ENCODE data around the gene UIMC1.

The UIMC1 gene

DNA sequence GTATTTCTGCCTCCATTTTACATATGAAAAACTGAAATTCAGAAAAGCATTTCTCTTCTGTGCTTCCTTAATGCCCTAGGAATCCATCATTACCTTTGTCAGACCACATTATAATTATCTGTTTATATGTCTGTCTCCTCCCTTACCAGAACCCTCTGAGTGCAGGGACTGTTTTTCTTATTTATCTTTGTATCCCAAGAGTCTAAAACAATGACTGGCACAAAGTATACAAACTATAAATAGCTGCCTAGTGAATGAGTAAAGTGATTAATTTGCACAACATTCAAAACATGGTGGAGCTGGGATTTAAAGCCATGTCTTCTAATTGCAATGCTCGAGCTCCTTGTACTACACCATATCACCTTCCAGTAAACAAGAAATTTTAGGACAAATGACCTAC lies 58.1 kb downstream of the UIMC1 start:
- no peak for DNase-seq

DNA sequence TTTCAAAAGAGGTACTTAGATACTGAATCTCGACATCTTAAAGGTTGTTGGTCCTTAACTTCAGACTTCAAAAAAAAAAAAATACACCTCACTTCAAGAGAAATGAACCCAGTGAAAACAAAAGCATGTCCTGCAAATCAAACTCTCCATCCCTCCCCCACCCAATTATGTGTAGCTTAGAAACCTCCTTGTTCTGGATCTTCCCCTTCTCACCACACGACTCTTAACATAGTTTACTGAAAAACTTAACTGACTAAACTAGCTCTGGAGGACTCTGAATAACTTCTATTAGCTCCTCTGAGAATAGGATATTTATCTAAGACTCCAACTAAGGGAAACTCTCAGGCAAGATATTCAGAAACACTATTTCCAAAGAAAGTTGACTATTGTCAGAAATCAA lies 58.7 kb downstream of the UIMC1 start:
- no peak for DNase-seq

DNA sequence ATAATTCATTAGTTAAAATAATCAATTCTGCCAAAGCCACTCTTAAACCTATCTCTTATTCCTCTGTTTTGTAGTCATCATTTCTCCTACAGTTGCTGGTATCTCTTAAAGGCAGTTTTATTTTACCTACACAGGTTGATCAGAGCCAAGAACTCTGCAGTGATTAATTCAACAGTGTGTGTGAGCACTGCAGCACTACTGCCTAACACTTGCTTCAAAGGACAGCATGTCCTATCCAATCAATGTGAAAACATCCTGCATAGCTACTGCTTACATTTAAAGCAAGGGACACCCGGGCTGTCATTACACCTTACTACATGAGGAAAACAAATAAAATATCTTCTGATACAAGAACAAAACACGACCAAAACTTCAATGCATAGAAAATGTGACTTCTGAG lies 62.3 kb downstream of the UIMC1 start:
- no peak for DNase-seq

DNA sequence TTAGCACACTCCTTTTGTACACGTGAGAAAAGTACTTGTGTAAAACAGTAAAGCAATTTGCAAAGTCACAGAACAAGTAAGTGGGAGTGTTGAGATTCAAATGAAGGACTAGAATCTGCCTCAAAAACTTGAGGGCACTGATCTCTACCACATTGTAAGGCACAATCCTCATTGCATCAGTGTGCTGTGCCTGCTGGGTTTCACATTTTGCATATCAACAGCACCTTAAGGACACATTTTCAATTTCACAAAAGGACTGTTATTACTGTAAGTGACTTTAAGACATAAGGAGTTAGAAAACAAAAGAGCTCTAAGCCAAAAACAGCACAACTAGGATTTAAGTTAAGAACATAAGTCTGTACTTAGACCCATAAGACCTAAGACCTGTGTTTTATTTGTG lies 62.8 kb downstream of the UIMC1 start:
- DNase-seq: no peak

DNA sequence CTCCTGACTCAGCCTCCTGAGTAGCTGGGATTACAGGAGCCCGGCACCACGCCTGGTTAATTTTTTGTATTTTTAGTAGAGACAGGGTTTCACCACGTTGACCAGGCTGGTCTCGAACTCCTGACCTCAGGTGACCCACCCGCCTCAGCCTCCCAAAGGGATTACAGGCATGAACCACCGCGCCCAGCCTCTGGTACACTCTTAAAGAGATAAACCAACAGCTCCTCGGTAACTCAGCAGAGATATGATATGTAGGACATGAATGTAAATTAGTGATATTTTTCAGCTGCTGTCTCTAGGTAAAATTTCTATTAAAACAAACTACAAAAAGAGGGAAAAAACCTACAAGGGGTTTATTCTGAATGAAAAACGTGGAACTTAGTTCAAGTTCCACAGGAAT lies 64.6 kb downstream of the UIMC1 start:
- no peak for DNase-seq

DNA sequence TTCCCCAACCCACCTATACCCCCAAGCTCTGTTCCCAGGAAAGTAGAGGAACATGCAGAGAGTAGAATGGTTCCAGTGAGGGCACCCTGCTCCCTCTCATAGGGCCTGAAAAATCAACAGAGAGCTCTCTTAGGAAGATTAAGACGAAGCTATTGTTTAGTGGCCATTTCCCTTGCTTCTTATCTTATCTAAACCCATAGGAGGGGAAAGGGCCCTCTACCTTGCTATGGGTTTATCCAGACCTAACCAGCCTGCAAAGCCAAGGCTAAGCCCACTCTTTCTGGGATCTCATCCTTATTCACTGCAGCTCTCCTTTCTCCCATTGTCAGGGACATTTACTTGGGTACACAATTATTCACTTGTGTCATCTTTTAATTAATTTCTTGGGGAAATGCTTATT lies 68.1 kb downstream of the UIMC1 start:
- DNase-seq: no peak

DNA sequence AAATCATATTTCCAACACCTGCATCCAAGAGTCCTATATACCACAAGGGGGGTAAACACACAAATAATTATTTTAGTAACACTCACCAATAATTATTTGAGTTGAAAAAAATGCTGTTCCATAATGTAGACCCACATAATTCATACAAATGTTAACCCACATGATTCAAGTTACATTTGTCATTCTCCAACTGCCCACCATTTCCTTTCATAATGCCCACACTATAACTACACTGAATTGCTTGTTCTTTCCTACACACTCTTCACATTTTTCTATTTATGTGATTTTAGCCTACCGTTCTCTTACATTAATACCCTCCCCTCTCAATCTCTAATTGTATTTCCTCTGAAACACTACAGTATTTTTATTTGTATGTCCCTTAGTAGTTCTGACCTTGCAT lies 71.6 kb downstream of the UIMC1 start:
- DNase-seq: no peak

DNA sequence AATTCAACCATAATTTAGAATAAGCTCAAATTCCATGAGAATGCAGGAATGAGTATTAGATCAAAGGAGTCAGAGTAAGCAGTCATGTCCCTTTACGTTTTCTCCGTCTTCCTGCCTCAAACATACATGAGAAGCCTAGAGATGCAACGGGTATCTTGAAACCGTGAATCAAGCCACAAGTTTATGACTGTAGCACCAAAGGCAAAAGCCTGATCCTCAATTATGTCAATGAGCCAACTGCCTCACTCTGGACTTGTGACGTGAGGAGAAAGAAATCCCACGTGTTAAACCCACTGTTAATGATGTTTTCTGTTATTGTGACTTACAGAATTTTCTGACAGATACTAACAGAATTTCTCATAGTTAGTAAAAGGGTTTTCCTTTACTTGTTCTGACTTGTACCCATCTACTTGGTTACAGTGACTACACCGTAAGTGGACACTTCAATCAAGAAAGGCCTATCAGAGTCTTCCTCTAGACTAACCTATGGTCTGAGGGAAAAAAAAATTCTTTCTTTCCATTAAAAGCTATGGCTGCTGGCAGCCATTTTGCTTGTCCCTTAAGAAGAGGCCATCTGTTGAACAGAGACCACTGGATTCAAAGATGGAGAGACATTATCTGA lies 72.2 kb downstream of the UIMC1 start:
- no peak for DNase-seq

DNA sequence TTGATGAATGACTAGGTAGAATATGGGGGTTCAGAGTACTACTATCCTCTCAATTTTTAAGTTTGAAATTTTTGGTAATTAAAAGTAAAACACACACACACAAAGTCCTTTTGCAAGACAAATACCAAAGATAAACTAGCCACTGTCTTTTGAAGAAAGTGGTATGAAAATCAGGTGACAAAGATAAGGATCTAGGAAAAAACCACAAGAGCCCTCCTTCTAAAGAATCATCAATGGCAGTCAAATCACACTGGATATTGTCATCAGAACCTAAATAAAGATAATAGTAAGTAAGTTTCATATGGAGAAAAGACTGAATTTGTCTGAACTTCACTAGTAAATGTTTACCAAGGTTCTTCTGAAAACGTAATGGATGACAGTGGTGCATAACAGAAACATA lies 76.9 kb downstream of the UIMC1 start:
- no peak for DNase-seq

DNA sequence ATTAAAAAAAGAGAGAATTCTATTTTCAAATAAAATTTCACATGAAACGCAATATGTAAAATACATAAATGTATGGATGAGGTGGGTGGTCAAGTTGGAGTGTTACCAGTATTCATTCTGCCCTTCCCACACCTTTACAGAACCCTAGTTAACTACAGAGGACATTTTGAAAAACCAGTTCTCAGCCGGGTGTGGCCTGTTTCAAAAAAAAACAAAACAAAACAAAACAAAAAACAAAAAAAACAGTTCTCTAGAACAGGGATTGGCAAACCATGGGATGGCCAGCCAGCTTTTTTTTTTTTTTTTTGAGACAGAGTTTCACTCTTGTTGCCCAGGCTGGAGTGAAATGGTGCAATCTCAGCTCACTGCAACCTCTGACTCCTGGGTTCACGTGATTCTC lies 79.0 kb downstream of the UIMC1 start:
- DNase-seq: no peak

DNA sequence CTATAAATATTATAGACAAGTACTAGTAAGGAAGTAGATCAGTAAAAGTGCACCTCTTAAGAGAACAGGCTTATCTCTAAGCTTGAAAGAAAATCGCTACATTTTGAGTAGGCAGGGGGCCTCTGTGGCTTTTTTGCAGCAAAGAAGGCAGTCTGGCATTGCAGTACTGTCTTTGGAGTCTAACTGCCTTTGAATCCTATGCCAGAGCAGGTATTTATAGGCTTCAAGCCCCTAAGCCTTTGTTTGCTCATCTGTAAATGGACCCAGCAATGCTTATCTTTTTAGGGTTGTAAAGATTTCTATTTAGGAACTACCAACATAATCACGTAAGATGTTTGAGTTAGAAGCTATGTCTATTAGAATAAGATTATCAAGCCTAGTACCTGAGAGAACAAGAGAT lies 83.8 kb downstream of the UIMC1 start:
- DNase-seq: no peak

DNA sequence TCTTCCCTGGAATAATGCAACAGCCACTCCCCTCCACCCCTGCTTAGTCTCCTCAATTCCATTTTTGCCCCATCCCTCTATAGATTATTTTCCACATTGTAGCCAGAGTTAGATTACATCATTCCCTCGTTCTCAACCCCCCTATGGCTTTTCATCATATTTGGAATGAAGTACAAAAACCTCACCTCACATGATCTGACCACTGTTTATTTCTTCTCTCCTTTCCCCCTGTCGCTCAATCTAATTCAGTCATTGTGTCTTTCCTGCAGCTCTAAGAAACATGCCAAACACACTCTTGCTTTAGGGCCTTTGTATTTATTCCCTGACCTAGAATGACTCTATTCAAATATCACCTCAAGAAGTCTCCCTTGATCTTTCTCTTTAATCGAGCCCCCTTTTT lies 84.9 kb downstream of the UIMC1 start:
- no peak for DNase-seq

DNA sequence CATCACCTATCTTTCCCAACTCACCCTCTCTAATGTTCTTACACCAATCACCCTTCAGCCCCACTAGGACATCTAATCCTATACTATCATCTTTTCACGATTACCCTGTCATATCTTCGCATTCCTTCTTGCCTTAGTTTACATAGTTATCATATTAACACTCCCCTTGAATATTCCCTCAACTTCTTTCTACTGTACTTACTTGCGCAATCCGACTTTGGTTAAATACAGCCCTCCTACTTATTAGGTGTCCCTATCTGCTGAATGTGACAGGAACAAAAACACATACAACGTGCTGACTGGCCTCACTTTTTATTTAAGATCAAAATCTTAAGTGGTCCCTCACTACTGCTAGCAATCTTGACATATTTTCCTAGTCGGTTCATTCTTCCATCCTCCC lies 88.0 kb downstream of the UIMC1 start:
- no peak for DNase-seq

DNA sequence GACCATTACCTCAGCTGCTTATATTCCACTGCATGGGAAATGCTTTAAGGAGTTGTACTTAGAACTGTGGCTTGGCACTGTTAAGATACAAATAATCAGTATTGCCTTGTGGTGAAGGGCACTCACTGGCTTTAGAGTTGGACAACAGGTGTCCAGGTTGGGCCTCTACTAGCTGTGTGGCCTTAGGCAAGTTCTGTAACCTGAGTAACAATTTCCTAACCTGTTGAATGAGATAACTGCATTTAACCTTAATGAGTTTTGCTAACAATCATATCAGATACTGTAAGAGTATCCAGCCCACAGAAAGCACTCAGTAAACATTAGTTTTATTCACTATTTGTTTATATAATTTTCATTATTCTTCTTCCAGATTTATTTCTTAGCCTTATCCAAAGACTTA lies 90.2 kb downstream of the UIMC1 start:
- no peak for DNase-seq

DNA sequence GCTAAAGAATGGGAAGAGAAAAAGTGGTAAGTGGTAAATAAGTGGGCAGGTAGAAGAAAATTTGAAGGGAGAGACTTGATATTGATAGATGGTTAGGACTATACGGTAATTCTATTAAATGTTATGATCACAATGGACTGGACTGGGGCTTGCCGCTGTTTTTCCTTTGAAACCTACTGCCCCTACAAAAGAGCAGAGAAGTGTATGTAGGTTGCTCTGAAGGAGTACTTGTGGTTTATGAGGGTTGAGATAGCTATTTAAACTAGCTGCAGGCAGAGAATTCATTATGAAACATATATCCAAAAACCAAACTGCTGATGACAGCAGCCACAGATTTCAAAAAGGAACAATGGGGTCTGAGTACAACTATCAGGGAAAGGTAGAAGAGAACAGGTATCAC lies 90.7 kb downstream of the UIMC1 start:
- DNase-seq: no peak

DNA sequence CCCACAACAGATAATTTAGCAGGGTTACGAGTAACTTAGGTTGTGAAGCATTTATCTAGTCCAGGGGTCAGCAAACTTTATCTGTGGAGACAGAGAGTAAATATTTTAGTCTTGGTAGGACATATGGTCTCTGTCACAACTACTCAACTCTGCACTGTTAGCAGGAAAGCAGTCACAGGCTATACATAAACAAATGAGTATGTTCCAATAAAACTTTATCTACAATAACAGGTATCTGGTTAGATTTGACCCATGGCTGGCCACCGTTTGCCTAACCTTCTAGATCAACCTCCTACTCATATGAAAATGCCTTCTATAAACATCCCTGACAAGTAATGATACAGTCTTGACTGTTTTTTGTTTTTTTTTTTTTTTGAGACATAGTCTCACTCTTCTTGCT lies 94.5 kb downstream of the UIMC1 start:
- no peak for DNase-seq

DNA sequence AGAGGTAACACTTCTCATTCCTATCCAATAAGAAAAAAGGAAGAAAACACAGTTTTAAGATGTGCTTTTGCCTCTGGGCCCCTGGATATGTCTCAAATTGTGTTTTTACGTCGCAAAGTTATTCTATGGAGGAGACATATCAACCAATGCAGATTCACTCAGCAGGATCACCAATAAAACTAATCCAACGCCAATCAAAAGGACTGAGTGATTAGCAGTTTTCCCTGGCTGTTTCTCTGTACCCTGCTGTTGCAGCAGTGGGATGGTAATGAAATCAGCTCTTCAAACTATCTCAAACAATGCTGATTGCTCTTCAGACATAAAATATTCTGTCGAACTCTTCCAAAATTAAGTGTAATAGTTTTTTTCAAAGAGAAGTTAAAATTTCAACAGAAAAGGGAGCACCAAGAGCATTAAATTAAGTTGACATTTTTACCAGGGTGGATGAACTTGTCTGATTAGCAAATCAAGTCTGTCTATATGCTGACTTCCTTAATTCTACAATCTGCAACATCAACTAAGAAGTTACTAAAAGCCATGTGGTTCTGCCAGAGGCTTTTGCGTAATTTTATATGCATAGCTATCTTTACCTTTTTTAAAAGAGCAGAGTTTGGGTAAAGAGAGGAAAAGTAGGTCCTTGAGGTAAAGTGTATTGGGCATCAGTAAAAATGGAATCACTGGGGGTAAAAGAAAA lies 97.8 kb downstream of the UIMC1 start:
- DNase-seq: no peak

DNA sequence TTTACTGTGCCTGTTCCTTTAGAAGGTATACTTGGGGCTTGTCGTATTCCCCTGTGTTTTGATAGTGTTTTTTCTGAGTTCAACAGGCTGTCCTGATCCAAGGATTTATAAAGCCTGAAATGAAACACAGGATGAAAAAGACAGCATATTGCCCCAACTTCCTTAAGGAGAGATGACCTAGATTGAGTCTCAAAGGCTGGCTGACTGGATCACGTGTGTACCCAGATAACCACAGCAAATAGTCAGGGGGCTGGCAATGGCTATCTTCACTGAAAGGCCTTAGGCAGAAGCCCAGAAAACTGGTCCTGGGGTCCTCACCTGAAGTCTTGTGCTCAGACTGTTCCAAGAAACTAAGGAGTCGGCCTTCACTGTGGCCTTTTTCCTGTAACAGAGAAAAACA lies 99.8 kb downstream of the UIMC1 start:
- no peak for DNase-seq

DNA sequence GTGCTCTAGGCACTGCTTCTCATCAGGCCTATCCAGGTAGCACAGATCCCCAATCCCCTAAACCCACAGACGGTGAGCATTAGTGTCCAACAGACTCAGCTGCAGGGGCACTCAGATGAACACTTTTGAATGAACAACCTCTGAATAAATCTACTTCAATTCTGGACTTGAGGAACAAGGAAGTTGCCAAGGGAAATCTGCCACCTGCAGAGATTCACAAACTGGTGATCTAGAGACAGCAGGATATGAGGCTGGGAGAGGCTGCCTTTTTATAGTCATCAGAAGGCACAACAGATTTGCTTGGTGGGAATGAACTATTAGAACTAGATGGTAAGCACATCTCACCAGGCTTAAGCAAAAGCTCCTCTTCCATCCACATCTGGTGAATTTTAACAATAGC lies 100.5 kb downstream of the UIMC1 start:
- DNase-seq: no peak

DNA sequence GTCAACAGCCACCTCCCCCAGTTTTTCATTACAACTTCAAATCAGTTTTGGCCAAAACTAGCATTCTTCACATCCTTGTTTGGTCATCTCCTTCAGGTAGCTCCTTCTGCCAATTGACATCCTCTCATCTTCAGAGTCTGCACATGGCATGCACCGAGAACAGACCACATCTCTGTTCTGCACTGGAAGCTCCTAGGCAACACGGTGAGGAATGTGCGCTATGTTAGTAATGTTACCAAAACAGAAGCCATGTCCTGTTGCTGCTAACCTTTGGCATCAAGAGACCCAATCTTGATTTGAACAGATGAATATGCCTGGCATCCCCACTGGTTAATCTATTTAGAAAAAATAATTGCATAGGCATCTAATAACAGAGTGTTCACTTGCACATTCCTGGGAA lies 102.3 kb downstream of the UIMC1 start:
- DNase-seq: no peak

DNA sequence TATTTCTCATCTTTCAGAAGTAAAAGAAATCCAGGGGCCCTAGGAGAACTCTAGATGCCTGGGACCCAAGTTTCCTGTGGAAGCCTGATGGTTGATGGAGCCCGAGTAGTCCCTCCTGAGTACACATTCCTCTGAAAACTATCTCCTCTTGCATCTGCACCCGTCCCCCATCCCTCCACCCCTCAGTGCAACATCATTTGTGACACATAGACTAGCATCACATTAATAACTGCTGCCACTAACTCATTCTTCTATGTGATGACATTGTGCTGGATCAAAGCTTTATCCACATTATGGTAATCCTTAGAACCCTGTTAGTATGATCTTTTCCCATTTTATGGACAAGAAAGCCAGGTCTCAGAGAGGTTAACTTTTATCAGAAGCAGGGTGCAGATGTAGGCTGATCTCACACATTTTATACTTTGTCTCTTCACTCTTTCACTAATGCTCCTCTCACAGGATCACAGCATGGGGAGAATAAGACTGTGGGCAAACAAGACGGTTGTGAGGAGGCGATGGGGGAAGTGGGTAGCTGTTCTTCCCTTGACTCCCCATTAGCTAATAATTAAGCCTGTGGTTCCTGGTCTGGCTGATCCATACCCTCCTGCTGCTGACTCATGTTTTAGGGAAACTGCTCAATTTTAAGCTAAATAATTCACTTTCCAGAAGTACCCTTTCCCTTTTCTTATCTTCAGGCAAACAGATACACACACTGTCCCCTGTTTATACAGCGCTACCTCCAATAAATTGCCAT lies 103.5 kb downstream of the UIMC1 start:
- no peak for DNase-seq

DNA sequence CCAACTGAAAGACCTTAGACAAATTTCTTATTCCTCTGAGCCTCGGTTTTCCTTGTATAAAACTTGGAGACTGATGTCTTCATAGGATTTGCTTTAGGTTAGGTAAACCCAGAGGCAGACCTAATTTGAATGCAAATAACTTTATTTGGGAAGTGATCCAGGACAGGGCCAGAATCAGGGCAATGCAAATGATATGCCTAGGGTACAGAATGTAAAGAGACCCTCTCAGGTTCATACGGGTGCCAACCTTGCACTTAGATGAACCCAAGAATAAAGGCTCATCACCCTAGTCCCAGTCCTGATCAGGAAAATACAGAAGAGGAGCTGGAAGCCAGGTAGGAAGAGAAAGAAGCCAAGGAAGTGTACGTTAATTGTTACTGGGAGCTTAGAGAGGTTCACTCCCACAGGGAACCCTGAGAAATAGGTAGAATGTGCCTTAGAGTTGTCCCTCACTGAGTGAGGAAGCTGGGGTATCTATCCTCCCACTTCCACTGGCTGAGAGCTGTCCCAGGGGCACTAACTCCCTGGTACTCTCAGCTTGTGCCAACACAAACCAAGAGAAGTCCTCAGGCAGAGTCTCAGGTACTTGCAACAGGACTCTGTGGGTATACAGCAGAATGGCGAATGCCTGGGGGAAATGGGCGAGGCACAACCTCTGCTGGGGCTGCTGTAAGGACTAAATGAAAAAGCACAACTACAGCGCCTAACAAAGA lies 104.3 kb downstream of the UIMC1 start:
- no peak for DNase-seq

DNA sequence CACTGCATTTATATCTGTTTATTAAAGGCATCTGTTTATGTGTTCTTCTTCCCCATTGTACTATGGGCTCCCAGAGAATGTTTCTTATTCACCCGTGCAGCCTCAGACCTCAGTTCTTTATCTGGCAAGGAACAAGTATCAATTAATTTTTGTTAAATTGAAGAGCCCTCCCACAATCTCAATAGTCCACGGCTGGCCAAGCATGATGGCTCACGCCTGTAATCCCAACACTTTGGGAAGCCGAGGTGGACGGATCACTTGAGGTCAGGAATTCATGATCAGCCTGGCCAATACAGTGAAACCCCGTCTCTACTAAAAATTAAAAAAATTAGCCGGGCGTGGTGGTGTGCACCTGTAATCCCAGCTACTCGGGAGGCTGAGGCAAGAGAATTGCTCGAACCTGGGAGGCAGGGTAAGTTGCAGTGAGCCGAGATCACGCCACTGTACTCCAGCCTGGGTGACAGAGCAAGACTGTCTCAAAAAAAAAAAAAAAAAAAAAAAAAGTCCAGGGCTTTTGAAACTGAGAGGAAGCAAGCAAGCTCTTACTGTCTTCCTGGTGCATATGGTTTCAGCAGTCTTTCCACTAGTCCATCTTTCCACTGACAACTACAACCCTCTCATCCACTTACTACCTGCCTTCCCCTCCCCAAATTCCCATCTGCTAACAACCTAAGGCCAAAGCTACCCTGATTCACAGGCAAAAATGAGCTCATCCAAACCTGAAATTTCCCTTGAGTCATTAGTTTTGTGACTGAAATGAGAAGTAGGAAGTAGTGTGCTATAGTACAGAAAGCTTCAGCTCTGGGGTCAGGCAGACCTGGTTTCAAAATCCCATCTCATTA lies 105.1 kb downstream of the UIMC1 start:
- no peak for DNase-seq

All from fibroblast of skin of right quadriceps (primary cell).